OCI-LY7 (cell line): ENCODE measurements around the gene CLCN6. TPM values are rescaled to one million over a fixed set of nuclear protein-coding genes. Genes with fewer than 3 reads are reported as not detected.

Source experiments
- BruUV-seq: library from RNA; stranded (reverse); fragments of 400-500 nt; replicated peaks from 2 replicates; lab custom pipeline; 2021; lab: Mats Ljungman, UMichigan
- CTCF ChIA-PET: fragments of 300-600 bp; sonication (Branson Sonifier 250); formaldehyde crosslinking; loops from one replicate; lab custom pipeline; 2022; ENCODE audit warnings: antibody characterized with exemption; ENCODE audit not compliant: unreplicated experiment; lab: Charles Lee
- POLR2A ChIA-PET: fragments of 300-600 bp; sonication (Branson Sonifier 250); formaldehyde crosslinking; loops from one replicate; lab custom pipeline; 2022; ENCODE audit warnings: antibody characterized with exemption; lab: Charles Lee
- DNase-seq: peaks from one replicate; pipeline ENCODE4 v3.0.0-alpha.2; 2015; ENCODE audit warnings: low spot score
- H2AFZ ChIP-seq: fragments of 200-600 bp; sonication (generic), shearing (Covaris generic); 2 replicates; pipeline ENCODE4 v1.6.1; 2014; ENCODE audit warnings: mild to moderate bottlenecking, antibody characterized with exemption, low read length, moderate library complexity
- H3K27ac ChIP-seq: fragments of 200-600 bp; sonication (generic); 2 replicates; pipeline ENCODE4 v1.5.1; 2014; ENCODE audit warnings: mixed run types, low read depth, mild to moderate bottlenecking, moderate library complexity, low read length, inconsistent platforms; ENCODE audit not compliant: poor library complexity, severe bottlenecking
- H3K36me3 ChIP-seq: fragments of 200-600 bp; sonication (generic); 2 replicates; pipeline ENCODE4 v1.6.1; 2014; ENCODE audit warnings: mild to moderate bottlenecking, antibody characterized with exemption, low read length, moderate library complexity, mixed read lengths; ENCODE audit not compliant: insufficient read depth
- H3K4me1 ChIP-seq: fragments of 200-600 bp; sonication (generic); 2 replicates; pipeline ENCODE4 v1.5.1; 2014; ENCODE audit warnings: mild to moderate bottlenecking, low read length; ENCODE audit not compliant: insufficient read depth, poor library complexity, severe bottlenecking
- H3K4me2 ChIP-seq: fragments of 200-600 bp; sonication (generic); 2 replicates; pipeline ENCODE4 v1.6.1; 2014; ENCODE audit warnings: mild to moderate bottlenecking, low read length
- H3K4me3 ChIP-seq: fragments of 200-600 bp; sonication (generic); 2 replicates; pipeline ENCODE4 v1.5.1; 2014; ENCODE audit warnings: mild to moderate bottlenecking, low read depth, low read length; ENCODE audit not compliant: poor library complexity, severe bottlenecking
- H3K79me2 ChIP-seq: fragments of 200-600 bp; sonication (generic); 2 replicates; pipeline ENCODE4 v1.6.1; 2016; ENCODE audit warnings: low read depth, mild to moderate bottlenecking, low read length, moderate library complexity, mixed read lengths; ENCODE audit not compliant: insufficient read depth
- H3K9me2 ChIP-seq: fragments of 200-600 bp; sonication (generic); 2 replicates; pipeline ENCODE4 v1.6.1; 2016; ENCODE audit warnings: mild to moderate bottlenecking, low read length, mixed read lengths; ENCODE audit not compliant: insufficient read depth
- H3K9me3 ChIP-seq: fragments of 200-600 bp; sonication (generic); 2 replicates; pipeline ENCODE4 v1.6.1; 2014; ENCODE audit warnings: mild to moderate bottlenecking, mixed run types, low read length, mixed read lengths
- H4K20me1 ChIP-seq: fragments of 200-600 bp; sonication (generic); 2 replicates; pipeline ENCODE4 v1.6.1; 2014; ENCODE audit warnings: mild to moderate bottlenecking, antibody characterized with exemption, low read length, moderate library complexity, mixed read lengths; ENCODE audit not compliant: insufficient read depth
- CTCF ChIP-seq: fragments of 200-600 bp; sonication (generic); conservative IDR thresholded peaks from 2 replicates; pipeline ENCODE4 v1.5.1; 2014; ENCODE audit warnings: mild to moderate bottlenecking, antibody characterized with exemption, low read length, moderate library complexity, mixed read lengths
- EZH2phosphoT487 ChIP-seq: fragments of 200-600 bp; sonication (generic); IDR thresholded peaks from 2 replicates; pipeline ENCODE4 v1.6.1; 2018; ENCODE audit warnings: low read depth, borderline replicate concordance, mild to moderate bottlenecking, mixed run types, antibody characterized with exemption, low read length, moderate library complexity, mixed read lengths
- intact Hi-C: fragments of 100-400 bp; cut with micrococcal nuclease; formaldehyde crosslinking; loops from one replicate; pipeline ENCODE4 v1.10.0; 2022; ENCODE audit not compliant: unreplicated experiment
- total RNA-seq, 2 experiments: library from RNA; depleted of rRNA in 1 of 2; stranded (reverse); fragments of >200 nt in 1 of 2; shearing (Covaris generic) in 1 of 2; gene quantifications; 2 replicates each; pipeline ENCODE4 v1.2.3, GENCODE V29; 2014 to 2022

Gene CLCN6
- total RNA-seq, 2 experiments from 2014 or later: 19.7 to 65.8 TPM

DNA sequence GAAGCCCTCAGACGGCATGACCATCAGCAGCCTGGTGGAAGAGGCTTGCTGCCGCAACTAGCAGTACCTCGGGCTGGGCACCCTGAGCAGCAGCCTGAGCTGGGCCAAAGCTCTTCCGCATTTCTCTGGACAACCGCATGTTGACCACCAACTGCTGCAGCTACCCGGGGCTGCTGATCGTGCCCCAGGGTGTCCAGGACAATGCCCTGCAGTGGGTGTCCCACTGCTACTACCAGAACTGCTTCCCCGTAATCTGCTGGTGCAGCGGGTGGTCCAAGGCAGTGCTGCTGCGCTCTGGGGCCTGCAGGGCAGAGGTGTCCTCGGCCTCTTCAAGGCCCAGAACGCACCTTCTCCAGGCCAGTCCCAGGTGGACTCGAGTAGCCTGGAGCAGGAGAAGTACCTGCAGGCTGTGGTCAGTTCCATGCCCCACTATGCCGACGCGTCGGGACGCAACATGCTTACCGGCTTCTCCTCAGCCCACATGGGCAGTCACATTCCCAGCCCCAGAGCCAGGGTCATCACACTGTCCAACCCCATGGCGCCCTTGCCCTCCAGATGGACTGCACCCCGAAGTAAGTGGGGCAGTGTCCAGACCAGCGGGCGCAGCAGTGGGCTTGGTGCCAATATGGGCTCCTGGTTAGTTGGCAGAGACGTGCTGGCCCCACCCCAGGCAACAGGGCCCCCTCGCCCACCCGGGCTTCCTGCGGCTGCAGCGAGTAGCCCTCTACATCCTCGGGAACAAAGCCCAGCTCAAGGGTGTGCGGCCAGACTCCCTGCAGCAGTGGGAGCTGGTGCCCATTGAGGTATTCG, 72.3 kb downstream of the CLCN6 start:
- POLR2A ChIA-PET: no interaction called here
- Histone ChIP-seq H3K4me2 (no peak overlapping the region), H3K79me2 (no peaks in the 10 kb centered on the region), H3K4me3 (no peak overlapping the region), H4K20me1 (no peaks in the 10 kb centered on the region), H3K9me3 (no peaks in the 10 kb centered on the region), H2AFZ (no peak overlapping the region), H3K36me3 (no peaks in the 10 kb centered on the region), H3K4me1 (no peaks in the 10 kb centered on the region), H3K9me2 (no peaks in the 10 kb centered on the region), H3K27ac (no peak overlapping the region)
- CTCF ChIA-PET: interaction anchor here (0.9 to 1.2 kb wide), 2 partner anchors 14 to 16 kb away, joined by 3 read pairs; no protein-coding TSS in a partner anchor
- no peak for TF ChIP-seq CTCF
- no peak for TF ChIP-seq EZH2phosphoT487
- DNase-seq: no peak
- intact Hi-C loops: no loop called here
- no TSS peak for BruUV-seq

DNA sequence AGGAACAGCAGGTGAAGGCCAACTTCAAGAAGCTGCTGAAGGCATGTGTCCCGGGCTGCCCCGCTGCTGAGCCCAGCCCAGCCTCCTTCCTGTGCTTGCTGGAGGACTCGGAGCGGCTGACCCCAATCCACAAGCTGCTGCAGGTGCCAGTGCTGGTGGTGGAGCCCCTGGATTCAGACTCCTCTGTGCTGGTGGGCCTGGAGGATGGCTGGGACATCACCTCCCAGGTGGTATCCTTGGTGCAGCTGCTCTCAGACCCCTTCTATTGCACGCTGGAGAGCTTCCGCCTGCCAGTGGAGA, 72.8 kb downstream of the CLCN6 start:
- POLR2A ChIA-PET: interaction anchor here (0.9 kb wide), 1 partner anchor 29 kb away, joined by 4 read pairs; no protein-coding TSS in a partner anchor

More for the DNA sequence above, 72.8 kb downstream of the CLCN6 start:
- no TSS peak for BruUV-seq
- Histone ChIP-seq H3K4me3 (no peak overlapping the region), H3K9me3 (no peaks in the 10 kb centered on the region), H3K4me1 (no peaks in the 10 kb centered on the region), H3K27ac (no peak overlapping the region), H2AFZ (no peak overlapping the region), H4K20me1 (no peaks in the 10 kb centered on the region), H3K79me2 (no peaks in the 10 kb centered on the region), H3K4me2 (no peak overlapping the region), H3K9me2 (no peaks in the 10 kb centered on the region), H3K36me3 (no peaks in the 10 kb centered on the region)
- CTCF ChIA-PET: interaction anchor here (1.2 kb wide), 1 partner anchor 16 kb away, joined by 3 read pairs; no protein-coding TSS in a partner anchor
- TF ChIP-seq EZH2phosphoT487 (no peak), CTCF (no peak)
- DNase-seq: no peak
- intact Hi-C loops: no loop called here
